Chondrocyte (in vitro differentiated cells): ENCODE results near the gene LRRC2. TPM values are rescaled to one million over a fixed set of nuclear protein-coding genes. Genes with fewer than 3 reads are reported as not detected.

Experiments used
- DNase-seq: peaks from one replicate; pipeline ENCODE4 v3.0.0; 2021; ENCODE audit warnings: mixed read lengths, low spot score
- H3K27ac Mint-ChIP-seq: one replicate; pipeline ENCODE4 v1.8.0; 2021; ENCODE audit warnings: mild to moderate bottlenecking, moderate library complexity, mixed read lengths; ENCODE audit not compliant: unreplicated experiment
- H3K27me3 Mint-ChIP-seq: 2 replicates; pipeline ENCODE4 v1.8.0; 2021; ENCODE audit warnings: low read depth, mixed read lengths
- H3K36me3 Mint-ChIP-seq: 2 replicates; pipeline ENCODE4 v1.8.0; 2021; ENCODE audit warnings: low read depth, mixed read lengths
- H3K4me1 Mint-ChIP-seq: 2 replicates; pipeline ENCODE4 v1.8.0; 2021; ENCODE audit warnings: low read depth, mild to moderate bottlenecking, mixed read lengths
- H3K4me3 Mint-ChIP-seq: one replicate; pipeline ENCODE4 v1.8.0; 2021; ENCODE audit warnings: mild to moderate bottlenecking, moderate library complexity, mixed read lengths; ENCODE audit not compliant: unreplicated experiment
- H3K9me3 Mint-ChIP-seq: 2 replicates; pipeline ENCODE4 v1.8.0; 2021; ENCODE audit warnings: low read depth, mixed read lengths
- total RNA-seq: library from RNA; stranded (reverse); gene quantifications from 3 replicates; pipeline ENCODE4 v1.2.1, GENCODE V29; 2021
- TF ChIP-seq, protein P1 (sequence below): fragments of 200-600 bp; sonication (generic); IDR thresholded peaks from 2 replicates; pipeline ENCODE4 v1.5.0; 2021; ENCODE audit warnings: antibody characterized with exemption, mild to moderate bottlenecking, moderate library complexity

LRRC2 gene
- total RNA-seq, 1 donor from 2014 or later, result 1.9 TPM

DNA sequence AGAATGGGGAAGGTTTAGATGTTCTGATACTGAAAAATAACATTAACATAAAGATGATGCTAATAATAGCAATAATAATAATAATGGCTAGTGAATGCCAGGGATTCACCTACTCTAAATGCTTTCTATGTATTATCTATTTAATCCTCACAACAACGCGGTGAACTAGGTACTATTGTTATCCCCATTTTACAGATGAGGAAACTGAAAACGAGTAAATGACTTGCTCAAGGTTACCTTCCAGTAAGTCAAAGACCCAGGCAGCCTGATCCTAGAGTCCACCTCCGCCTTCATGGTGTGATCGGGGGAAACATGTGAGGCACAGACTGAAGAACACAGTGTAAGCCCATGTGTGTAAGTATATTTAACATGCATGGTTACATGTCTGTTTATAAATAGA is 30.4 kb downstream of the LRRC2 start:
- no peak for DNase-seq
- Mint-ChIP-seq H3K4me1 (peaks cover 10% of the 10 kb centered on the region), H3K27ac (no peak overlapping the region), H3K4me3 (no peak overlapping the region), H3K36me3 (no peaks in the 10 kb centered on the region), H3K9me3 (no peaks in the 10 kb centered on the region), H3K27me3 (peaks cover 3% of the 10 kb centered on the region)
- TF ChIP-seq, protein P1, sequence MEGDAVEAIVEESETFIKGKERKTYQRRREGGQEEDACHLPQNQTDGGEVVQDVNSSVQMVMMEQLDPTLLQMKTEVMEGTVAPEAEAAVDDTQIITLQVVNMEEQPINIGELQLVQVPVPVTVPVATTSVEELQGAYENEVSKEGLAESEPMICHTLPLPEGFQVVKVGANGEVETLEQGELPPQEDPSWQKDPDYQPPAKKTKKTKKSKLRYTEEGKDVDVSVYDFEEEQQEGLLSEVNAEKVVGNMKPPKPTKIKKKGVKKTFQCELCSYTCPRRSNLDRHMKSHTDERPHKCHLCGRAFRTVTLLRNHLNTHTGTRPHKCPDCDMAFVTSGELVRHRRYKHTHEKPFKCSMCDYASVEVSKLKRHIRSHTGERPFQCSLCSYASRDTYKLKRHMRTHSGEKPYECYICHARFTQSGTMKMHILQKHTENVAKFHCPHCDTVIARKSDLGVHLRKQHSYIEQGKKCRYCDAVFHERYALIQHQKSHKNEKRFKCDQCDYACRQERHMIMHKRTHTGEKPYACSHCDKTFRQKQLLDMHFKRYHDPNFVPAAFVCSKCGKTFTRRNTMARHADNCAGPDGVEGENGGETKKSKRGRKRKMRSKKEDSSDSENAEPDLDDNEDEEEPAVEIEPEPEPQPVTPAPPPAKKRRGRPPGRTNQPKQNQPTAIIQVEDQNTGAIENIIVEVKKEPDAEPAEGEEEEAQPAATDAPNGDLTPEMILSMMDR, result no peak

DNA sequence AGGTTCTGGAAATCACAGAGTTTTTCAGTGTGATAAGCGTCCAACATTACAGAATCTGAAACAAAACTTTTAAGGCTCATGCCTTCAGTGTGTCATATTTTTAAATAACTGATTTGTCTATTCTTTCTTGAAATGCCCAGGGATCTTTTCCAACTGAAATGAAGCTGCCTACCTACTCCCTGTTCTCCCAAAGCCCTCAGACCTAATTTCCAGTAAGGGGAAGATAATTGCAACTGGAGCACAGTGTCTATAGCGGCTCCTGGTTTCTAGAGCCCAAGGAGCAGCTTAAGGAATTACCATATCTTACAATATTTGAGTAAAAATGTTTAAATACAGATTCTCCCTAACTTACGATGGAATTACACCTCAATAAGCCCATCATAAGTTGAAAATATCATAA is 33.0 kb downstream of the LRRC2 start:
- TF ChIP-seq, protein P1, result no peak
- Mint-ChIP-seq H3K27ac (no peak overlapping the region), H3K9me3 (no peaks in the 10 kb centered on the region), H3K4me1 (no peaks in the 10 kb centered on the region), H3K27me3 (peaks cover 3% of the 10 kb centered on the region), H3K4me3 (no peak overlapping the region), H3K36me3 (no peaks in the 10 kb centered on the region)
- no peak for DNase-seq

DNA sequence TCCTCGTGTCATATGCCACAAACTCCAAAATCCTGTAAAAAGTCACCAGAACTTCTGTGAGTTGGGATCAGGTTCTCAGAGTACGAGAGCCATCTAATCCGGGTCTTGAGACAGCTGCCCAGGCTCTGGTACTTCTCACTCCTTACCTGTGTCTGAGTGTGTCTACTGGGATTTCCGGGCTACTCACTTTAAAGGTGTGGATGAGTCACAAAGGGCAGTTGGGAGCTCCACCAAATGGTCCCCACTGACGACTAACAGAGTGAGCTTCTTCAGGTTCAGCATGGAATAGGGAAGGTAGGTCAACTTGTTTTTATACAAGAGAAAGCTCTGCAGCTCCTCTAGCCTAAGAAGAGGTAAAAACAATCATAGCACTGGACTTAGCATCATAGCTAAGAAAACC is 38.9 kb downstream of the LRRC2 start:
- H3K4me1 Mint-ChIP-seq, result no peaks in the 10 kb centered on the region
- H3K9me3 Mint-ChIP-seq, result no peaks in the 10 kb centered on the region
- peaks cover 1% of the 10 kb centered on the region for H3K36me3 Mint-ChIP-seq
- TF ChIP-seq, protein P1, result no peak
- H3K27ac Mint-ChIP-seq, result no peak overlapping the region
- no peak overlapping the region for H3K4me3 Mint-ChIP-seq
- H3K27me3 Mint-ChIP-seq, result no peaks in the 10 kb centered on the region
- no peak for DNase-seq

- peaks cover 1% of the 10 kb centered on the region for H3K36me3 Mint-ChIP-seq
- no peak overlapping the region for H3K4me3 Mint-ChIP-seq
- H3K27me3 Mint-ChIP-seq, result no peaks in the 10 kb centered on the region
- H3K27ac Mint-ChIP-seq, result no peak overlapping the region
- TF ChIP-seq, protein P1, result no peak
- no peak for DNase-seq
- H3K4me1 Mint-ChIP-seq, result no peaks in the 10 kb centered on the region
- H3K9me3 Mint-ChIP-seq, result peaks cover 3% of the 10 kb centered on the region
These were observed 41.3 kb downstream of the LRRC2 start for GRCh38 chr3:46524832-46525231.

GRCh38 chr3:46524008-46524407 is 42.1 kb downstream of the LRRC2 start:
- Mint-ChIP-seq H3K36me3 (peaks cover 1% of the 10 kb centered on the region), H3K9me3 (peaks cover 3% of the 10 kb centered on the region), H3K4me3 (no peak overlapping the region), H3K4me1 (no peaks in the 10 kb centered on the region), H3K27me3 (no peaks in the 10 kb centered on the region), H3K27ac (no peak overlapping the region)
- TF ChIP-seq, protein P1, result no peak
- DNase-seq, result no peak
